COLO829 (cell line): ENCODE results near the gene B4GALT4.
"Not testable (repeated sequence)": the region's sequence is repeated elsewhere in the genome, so short reads cannot be mapped to it uniquely, and the experiment has no call there.

Source experiments
- DNase-seq: peaks from one replicate; pipeline ENCODE4 v3.0.0; 2012; ENCODE audit warnings: low spot score

B4GALT4 gene

DNA sequence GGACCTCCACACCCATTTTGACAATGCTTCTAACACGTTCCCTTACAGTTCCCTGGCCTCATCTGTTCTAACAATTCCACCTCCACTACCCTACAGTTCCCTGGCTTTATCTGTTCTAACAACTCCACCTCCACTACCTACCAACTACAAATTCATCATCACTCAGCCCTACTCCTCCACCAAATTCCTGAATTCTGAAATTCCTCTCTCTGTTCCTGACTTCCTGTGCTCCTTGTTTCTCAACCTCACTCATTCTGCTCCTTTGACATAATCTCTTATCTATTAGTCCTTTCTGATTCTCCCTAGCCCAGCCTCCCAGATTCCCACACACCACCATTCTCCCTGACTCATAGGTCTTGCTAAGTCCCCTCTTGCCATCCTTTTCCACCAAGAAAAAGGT, 44.8 kb downstream of the B4GALT4 start:
- no peak for DNase-seq

- no peak for DNase-seq
Measured at GRCh38 chr3:119195151-119195476, 45.6 kb downstream of the B4GALT4 start.

DNA sequence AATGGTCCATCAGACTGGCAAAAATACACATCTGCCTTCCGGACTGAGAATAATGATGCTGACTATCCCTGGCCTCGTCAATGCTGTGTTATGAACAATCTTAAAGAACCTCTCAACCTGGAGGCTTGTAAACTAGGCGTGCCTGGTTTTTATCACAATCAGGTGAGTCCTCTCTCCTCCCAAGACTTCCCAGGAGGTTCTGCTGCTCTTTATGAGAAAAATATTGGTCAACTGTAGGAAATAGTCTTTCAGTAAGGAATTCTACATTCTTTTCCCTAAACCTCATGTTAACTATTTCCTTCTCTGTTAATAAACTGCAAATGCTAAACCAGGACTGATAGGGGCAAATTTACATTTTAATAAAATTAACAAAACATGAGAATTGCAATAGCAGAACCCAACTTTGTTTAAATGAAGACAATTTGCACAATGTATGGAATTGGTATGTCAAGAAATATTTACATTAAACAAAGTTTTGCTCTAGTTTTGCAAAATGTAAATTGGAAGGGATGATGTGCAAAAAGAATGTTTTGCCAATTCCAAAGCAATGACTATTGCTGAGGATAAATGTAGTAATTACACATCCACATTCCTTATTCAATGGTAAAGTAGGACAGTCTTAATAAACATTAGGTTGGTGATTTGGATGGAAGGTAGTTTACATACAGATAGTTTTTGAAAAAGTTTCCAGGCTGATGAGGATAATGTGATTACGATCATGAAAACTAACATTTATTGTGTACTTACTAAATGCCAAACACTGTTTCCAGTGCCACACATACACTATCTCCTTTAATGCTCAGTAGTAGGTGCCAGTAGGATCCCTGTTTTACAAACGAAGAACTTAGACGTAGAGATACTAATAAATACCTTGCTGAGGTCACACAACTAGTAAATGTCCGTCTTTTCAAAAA, 46.2 kb downstream of the B4GALT4 start:
- DNase-seq = no peak

GRCh38 chr3:119191800-119192199, 48.9 kb downstream of the B4GALT4 start:
- DNase-seq = no peak

DNA sequence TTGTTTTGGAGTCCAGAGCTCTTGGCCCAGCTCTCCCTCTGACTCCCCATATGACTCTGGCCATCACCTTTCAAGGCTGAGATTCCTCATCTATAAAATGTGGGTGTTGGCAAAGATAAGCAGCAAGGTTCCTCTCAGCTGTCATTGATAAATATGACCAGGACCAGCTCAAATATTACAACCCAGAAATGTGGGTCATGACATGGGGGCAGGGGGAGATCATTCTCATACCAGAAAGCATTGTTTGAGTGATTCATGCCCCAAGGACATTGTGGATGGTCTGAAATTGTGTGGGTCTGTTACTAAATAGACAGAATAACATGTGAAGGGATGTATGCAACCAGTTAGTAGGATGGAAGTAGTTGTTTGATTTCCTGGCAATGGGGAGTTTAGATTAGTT, 53.4 kb downstream of the B4GALT4 start:
- no peak for DNase-seq

GRCh38 chr3:119184796-119185570, 55.7 kb downstream of the B4GALT4 start:
- no peak for DNase-seq

- DNase-seq = no peak
Measured at GRCh38 chr3:119184111-119184510, 56.6 kb downstream of the B4GALT4 start.

DNA sequence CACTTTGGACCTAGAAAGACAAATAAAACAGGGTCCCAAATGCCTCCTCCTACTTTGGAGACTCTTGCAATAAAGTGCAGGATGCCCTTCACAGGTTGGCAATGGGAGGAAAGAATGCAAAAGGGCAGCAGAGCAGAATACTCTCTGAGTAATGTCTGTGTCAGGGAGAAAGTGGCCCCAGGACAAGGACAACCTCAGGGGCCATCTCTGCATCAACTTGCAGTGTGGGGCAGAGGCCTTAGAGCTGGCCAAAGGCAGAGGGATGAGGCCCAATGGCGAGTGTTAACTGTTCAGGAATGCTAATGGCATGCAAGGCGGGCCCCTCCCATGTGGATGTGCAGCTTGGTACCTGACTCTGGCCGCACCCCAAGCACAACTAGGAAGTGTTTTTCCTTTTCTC, 58.9 kb downstream of the B4GALT4 start:
- DNase-seq = no peak

DNA sequence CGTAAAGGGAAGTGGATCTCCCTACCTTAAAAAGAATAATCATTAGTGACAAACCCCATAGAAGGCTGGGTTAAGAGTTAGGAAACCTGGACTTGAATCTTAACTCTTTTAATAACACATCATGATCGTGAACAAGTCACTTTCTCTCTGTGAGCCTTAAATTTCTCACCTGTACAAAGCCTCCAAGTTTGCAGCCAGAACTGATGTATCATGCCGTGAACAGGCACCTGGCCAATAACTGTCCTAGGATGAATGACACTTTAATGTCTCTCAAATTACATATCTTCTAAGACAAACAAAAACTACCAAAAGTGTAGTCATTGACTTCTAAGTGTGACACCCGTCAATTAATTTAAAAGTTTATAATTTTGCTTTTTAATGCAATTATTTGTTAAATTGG, 63.4 kb downstream of the B4GALT4 start:
- DNase-seq = no peak

- DNase-seq = no peak
Measured at GRCh38 chr3:119176778-119177177, 63.9 kb downstream of the B4GALT4 start.

- no peak for DNase-seq
Measured at GRCh38 chr3:119175872-119176756, 64.6 kb downstream of the B4GALT4 start.

DNA sequence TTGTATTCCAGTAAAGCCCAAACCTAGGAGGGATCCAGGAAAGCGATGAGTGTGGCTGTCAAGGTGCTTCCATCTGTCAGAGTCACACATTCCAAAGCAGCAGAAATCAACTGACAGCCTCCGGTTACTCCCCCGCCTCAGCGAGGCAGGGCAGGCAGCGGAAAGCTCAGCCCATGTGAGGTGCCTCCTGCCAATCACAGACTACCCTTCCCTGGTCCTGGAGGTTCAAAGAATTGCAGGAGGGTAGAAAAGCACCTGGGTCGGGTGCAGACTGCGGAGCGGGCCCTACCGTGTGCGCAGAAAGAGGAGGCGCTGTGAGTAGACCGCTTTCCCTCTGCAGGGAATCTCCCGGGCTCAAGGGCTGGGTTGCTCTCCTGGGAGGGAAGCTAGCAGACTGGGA, 67.4 kb downstream of the B4GALT4 start, which contains the start of gene UPK1B:
TSS of gene UPK1B (plus strand) at position 274 of the 400 bp plus-strand sequence. CDS start 13,144 bp downstream, outside the sequence.
- no peak for DNase-seq

DNA sequence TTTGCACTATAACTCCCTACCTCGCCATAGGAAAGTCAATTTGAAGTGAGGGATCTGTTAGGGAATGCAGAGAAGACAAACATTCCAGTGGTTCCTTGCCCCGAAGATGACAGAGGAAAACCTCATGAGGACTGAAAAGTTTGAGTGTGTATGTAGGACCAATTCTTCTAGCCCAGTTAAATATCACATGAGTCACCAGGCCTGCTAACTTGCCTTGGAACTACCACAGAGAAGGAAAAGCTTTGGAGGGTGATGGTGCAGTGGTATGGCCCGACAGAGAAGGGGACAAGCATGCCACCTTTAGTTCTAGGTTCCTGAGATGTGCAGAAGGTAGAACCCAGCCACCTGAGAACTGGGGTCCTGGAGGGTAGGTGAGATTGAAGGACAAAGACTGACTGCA, 69.9 kb downstream of the B4GALT4 start:
- DNase-seq = no peak

DNA sequence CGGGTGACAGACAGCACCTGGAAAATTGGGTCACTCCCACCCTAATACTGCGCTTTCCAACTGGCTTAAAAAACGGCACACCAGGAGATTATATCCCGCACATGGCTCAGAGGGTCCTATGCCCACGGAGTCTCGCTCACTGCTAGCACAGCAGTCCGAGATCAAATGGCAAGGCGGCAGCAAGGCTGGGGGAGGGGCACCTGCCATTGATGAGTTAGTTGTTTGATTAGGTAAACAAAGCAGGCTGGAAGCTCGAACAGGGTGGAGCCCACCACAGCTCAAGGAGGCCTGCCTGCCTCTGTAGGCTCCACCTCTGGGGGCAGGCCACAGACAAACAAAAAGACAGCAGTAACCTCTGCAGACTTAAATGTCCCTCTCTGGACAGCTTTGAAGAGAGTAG, 75.9 kb downstream of the B4GALT4 start:
- not testable (repeated sequence) for DNase-seq
